Rectal smooth muscle tissue (tissue), 1 donor: Measurements from ENCODE around the gene TMEM191B.
"Not testable (repeated sequence)": the region's sequence is repeated elsewhere in the genome, so short reads cannot be mapped to it uniquely, and the experiment has no call there.

Source experiments
- H3K27ac ChIP-seq: one replicate; pipeline ENCODE4 v1.7.0; 2013; ENCODE audit warnings: low read depth, low read length, inconsistent platforms
- H3K27me3 ChIP-seq: one replicate; pipeline ENCODE4 v1.7.0; 2013; ENCODE audit warnings: low read length; ENCODE audit not compliant: control insufficient read depth, insufficient read depth
- H3K36me3 ChIP-seq: one replicate; pipeline ENCODE4 v1.7.0; 2013; ENCODE audit warnings: low read length; ENCODE audit not compliant: control insufficient read depth, insufficient read depth
- H3K4me1 ChIP-seq: one replicate; pipeline ENCODE4 v1.7.0; 2013; ENCODE audit warnings: low read length; ENCODE audit not compliant: control insufficient read depth, insufficient read depth
- H3K4me3 ChIP-seq: one replicate; pipeline ENCODE4 v1.7.0; 2013; ENCODE audit warnings: low read length
- H3K9ac ChIP-seq: one replicate; pipeline ENCODE4 v1.7.0; 2013; ENCODE audit warnings: low read length

TMEM191B gene

GRCh38 chr22:18539994-18540393 lies 12.4 kb downstream of the TMEM191B start:
- not testable (repeated sequence) for H3K9ac ChIP-seq, H3K4me1 ChIP-seq, H3K27me3 ChIP-seq, H3K4me3 ChIP-seq, H3K27ac ChIP-seq, H3K36me3 ChIP-seq

GRCh38 chr22:18543400-18543799 lies 15.8 kb downstream of the TMEM191B start:
- not testable (repeated sequence) for H3K9ac ChIP-seq, H3K27ac ChIP-seq, H3K4me3 ChIP-seq, H3K27me3 ChIP-seq, H3K4me1 ChIP-seq, H3K36me3 ChIP-seq

GRCh38 chr22:18544615-18545014 lies 17.0 kb downstream of the TMEM191B start:
- H3K36me3 ChIP-seq, H3K9ac ChIP-seq: not testable (repeated sequence)

GRCh38 chr22:18549458-18550179 lies 22.0 kb downstream of the TMEM191B start:
- not testable (repeated sequence) for H3K4me1 ChIP-seq, H3K36me3 ChIP-seq, H3K4me3 ChIP-seq, H3K27me3 ChIP-seq, H3K27ac ChIP-seq, H3K9ac ChIP-seq

More at GRCh38 chr22:18544615-18545014, 17.0 kb downstream of the TMEM191B start:
- not testable (repeated sequence) for H3K4me1 ChIP-seq, H3K27ac ChIP-seq, H3K27me3 ChIP-seq, H3K4me3 ChIP-seq

- H3K9ac ChIP-seq, H3K27ac ChIP-seq, H3K4me1 ChIP-seq, H3K36me3 ChIP-seq, H3K4me3 ChIP-seq, H3K27me3 ChIP-seq: not testable (repeated sequence)
Observed at GRCh38 chr22:18551046-18551445, 23.4 kb downstream of the TMEM191B start.

- H3K4me3 ChIP-seq, H3K9ac ChIP-seq, H3K36me3 ChIP-seq, H3K27ac ChIP-seq, H3K4me1 ChIP-seq, H3K27me3 ChIP-seq: not testable (repeated sequence)
Observed at GRCh38 chr22:18552839-18553597, 25.4 kb downstream of the TMEM191B start.

GRCh38 chr22:18554280-18555256 lies 27.0 kb downstream of the TMEM191B start:
- H3K4me1 ChIP-seq, H3K27me3 ChIP-seq, H3K4me3 ChIP-seq, H3K9ac ChIP-seq, H3K36me3 ChIP-seq, H3K27ac ChIP-seq: not testable (repeated sequence)

- not testable (repeated sequence) for H3K4me1 ChIP-seq, H3K27me3 ChIP-seq, H3K4me3 ChIP-seq, H3K27ac ChIP-seq, H3K36me3 ChIP-seq, H3K9ac ChIP-seq
Observed at GRCh38 chr22:18558516-18558915, 30.9 kb downstream of the TMEM191B start.

- H3K27me3 ChIP-seq, H3K4me1 ChIP-seq, H3K9ac ChIP-seq, H3K27ac ChIP-seq, H3K36me3 ChIP-seq, H3K4me3 ChIP-seq: not testable (repeated sequence)
Observed at GRCh38 chr22:18558939-18559338, 31.3 kb downstream of the TMEM191B start.

- H3K36me3 ChIP-seq, H3K4me3 ChIP-seq, H3K4me1 ChIP-seq, H3K27ac ChIP-seq, H3K27me3 ChIP-seq, H3K9ac ChIP-seq: not testable (repeated sequence)
Observed at GRCh38 chr22:18560099-18560974, 32.7 kb downstream of the TMEM191B start.

GRCh38 chr22:18570509-18571246 lies 43.1 kb downstream of the TMEM191B start:
- not testable (repeated sequence) for H3K9ac ChIP-seq, H3K4me3 ChIP-seq, H3K27ac ChIP-seq, H3K36me3 ChIP-seq, H3K4me1 ChIP-seq, H3K27me3 ChIP-seq
